B cell (primary cell): Measurements from ENCODE around the gene MS4A12. TPM values are rescaled to one million over a fixed set of nuclear protein-coding genes. Genes with fewer than 3 reads are reported as not detected.

Source experiments
- ATAC-seq: fragments of 200-7000 bp; cut with Tn5 transposase; one replicate; pipeline ENCODE4 v1.10.0; 2021; ENCODE audit warnings: low read depth, mild to moderate bottlenecking, moderate number of reproducible peaks, moderate library complexity
- CTCF ChIA-PET: fragments of 350-600 bp; sonication (Branson Sonifier 250); formaldehyde crosslinking; loops from one replicate; lab custom pipeline; 2021; ENCODE audit warnings: antibody characterized with exemption, inconsistent platforms; lab: Charles Lee
- POLR2A ChIA-PET: fragments of 350-600 bp; sonication (Branson Sonifier 250); formaldehyde crosslinking; loops from one replicate; lab custom pipeline; 2021; ENCODE audit warnings: antibody characterized with exemption; lab: Charles Lee
- DNase-seq: peaks from one replicate; pipeline ENCODE4 v3.0.0; 2013
- H2AFZ ChIP-seq: 2 replicates; pipeline ENCODE4 v1.6.1; 2012; ENCODE audit warnings: mild to moderate bottlenecking, low read depth, low read length; ENCODE audit not compliant: insufficient read depth, poor library complexity, severe bottlenecking
- H3K27ac ChIP-seq, 2 donors: 1 replicate in 1 of 2; 2 replicates in 1 of 2; pipeline ENCODE4 v1.5.1; 2012 to 2013; ENCODE audit warnings: low read length in 2 of 2, mild to moderate bottlenecking in 2 of 2, moderate library complexity in 1 of 2
- H3K27me3 ChIP-seq, 4 experiments: fragments of 200-600 bp in 1 of 4; sonication (generic) in 1 of 4; replicated peaks in 1 of 4; 1 replicate in 2 of 4; 2 replicates in 2 of 4; pipeline versions ENCODE4 v1.6.1 to v1.7.0; 2013 to 2016; ENCODE audit warnings: low read length in 3 of 4, mild to moderate bottlenecking in 2 of 4, mixed read lengths in 1 of 4, moderate library complexity in 1 of 4; ENCODE audit not compliant: insufficient read depth in 4 of 4, control insufficient read depth in 3 of 4; ENCODE audit errors: control extremely low read depth in 1 of 4
- H3K36me3 ChIP-seq, 2 experiments: replicated peaks in 1 of 2; 1 replicate in 1 of 2; 2 replicates in 1 of 2; pipeline versions ENCODE4 v1.6.1 to v1.7.1; 2013; ENCODE audit warnings: low read length in 1 of 2; ENCODE audit not compliant: insufficient read depth in 2 of 2, control insufficient read depth in 1 of 2; ENCODE audit errors: control extremely low read depth in 1 of 2, extremely low read depth in 1 of 2
- H3K4me1 ChIP-seq, 2 donors: fragments of 200-600 bp in 1 of 2; sonication (generic) in 1 of 2; 1 replicate in 1 of 2; 2 replicates in 1 of 2; pipeline versions ENCODE4 v1.5.1 to v1.6.1; 2013 to 2017; ENCODE audit warnings: low read length in 2 of 2; ENCODE audit not compliant: control insufficient read depth in 2 of 2, insufficient read depth in 2 of 2
- H3K4me2 ChIP-seq: replicated peaks from 2 replicates; pipeline ENCODE3; 2012; ENCODE audit warnings: mild to moderate bottlenecking, low read depth, low read length; ENCODE audit not compliant: poor library complexity, severe bottlenecking
- H3K4me3 ChIP-seq, 5 experiments: fragments of 200-600 bp in 1 of 5; sonication (generic) in 1 of 5; 1 replicate in 3 of 5; 2 replicates in 2 of 5; pipeline versions ENCODE4 v1.5.1 to v1.7.0; 2011 to 2016; ENCODE audit warnings: low read length in 4 of 5, mild to moderate bottlenecking in 4 of 5, low read depth in 2 of 5, control low read depth in 1 of 5, moderate library complexity in 1 of 5; ENCODE audit not compliant: insufficient read depth in 1 of 5; ENCODE audit errors: control extremely low read depth in 1 of 5, extremely low read depth in 1 of 5
- H3K79me2 ChIP-seq: fragments of 200-600 bp; sonication (generic); one replicate; pipeline ENCODE4 v1.6.0; 2016; ENCODE audit warnings: low read length; ENCODE audit not compliant: control insufficient read depth, insufficient read depth
- H3K9ac ChIP-seq: fragments of 200-600 bp; sonication (generic); 2 replicates; pipeline ENCODE4 v1.6.1; 2017; ENCODE audit warnings: mild to moderate bottlenecking, low read length, moderate library complexity
- H3K9me3 ChIP-seq, 3 donors: one replicate each; pipeline versions ENCODE4 v1.6.1 to v1.7.1; 2013; ENCODE audit warnings: low read length in 2 of 3; ENCODE audit not compliant: control insufficient read depth in 2 of 3, insufficient read depth in 1 of 3; ENCODE audit errors: control extremely low read depth in 1 of 3
- H4K20me1 ChIP-seq: 2 replicates; pipeline ENCODE4 v1.6.0; 2012; ENCODE audit warnings: mild to moderate bottlenecking, low read length; ENCODE audit not compliant: insufficient read depth, control insufficient read depth, poor library complexity, severe bottlenecking
- H3K27ac Mint-ChIP-seq: one replicate; pipeline ENCODE4 v1.8.0; 2021; ENCODE audit warnings: mixed read lengths
- H3K27me3 Mint-ChIP-seq: one replicate; pipeline ENCODE4 v1.8.0; 2021; ENCODE audit warnings: mixed read lengths
- H3K4me1 Mint-ChIP-seq: one replicate; pipeline ENCODE4 v1.8.0; 2021; ENCODE audit warnings: mixed read lengths
- H3K4me3 Mint-ChIP-seq: one replicate; pipeline ENCODE4 v1.8.0; 2021; ENCODE audit warnings: mixed read lengths
- H3K9me3 Mint-ChIP-seq: one replicate; pipeline ENCODE4 v1.8.0; 2022; ENCODE audit warnings: mixed read lengths; ENCODE audit not compliant: insufficient read depth
- EZH2 ChIP-seq: IDR thresholded peaks from 2 replicates; pipeline ENCODE4 v1.6.1; 2012; ENCODE audit warnings: borderline replicate concordance, low read depth, mild to moderate bottlenecking, moderate library complexity, low read length; ENCODE audit not compliant: insufficient read depth, poor library complexity, severe bottlenecking
- WGBS: methylation state at CpG from one replicate; pipeline ENCODE4 v1.1.5; 2013; ENCODE audit warnings: missing lambda C conversion rate; ENCODE audit not compliant: insufficient coverage; 5-methylcytosine and 5-hydroxymethylcytosine counted together
- intact Hi-C: fragments of 100-400 bp; cut with micrococcal nuclease; formaldehyde crosslinking; loops from one replicate; pipeline ENCODE4 v1.10.0; 2022
- polyA plus RNA-seq: library from polyadenylated mRNA; depleted of rRNA; stranded (reverse); fragments of >200 nt; gene quantifications from 2 replicates; pipeline ENCODE4 v1.2.3, GENCODE V29; 2012
- total RNA-seq, 2 donors: library from RNA; stranded (reverse); fragments of 120-200 nt in 1 of 2; gene quantifications; 1 replicate in 1 of 2; 2 replicates in 1 of 2; pipeline versions ENCODE4 v1.2.3 to v1.2.4, GENCODE V29; 2013 to 2022
- TF ChIP-seq, protein P1 (sequence below): fragments of 200-600 bp; IDR thresholded peaks from one replicate; pipeline ENCODE4 v1.8.0; 2022; ENCODE audit warnings: antibody characterized with exemption, mild to moderate bottlenecking

The MS4A12 gene
- total and polyA plus RNA-seq, 2 donors (not counting 1 experiment from before 2014, with no cell fraction given) = not detected

DNA sequence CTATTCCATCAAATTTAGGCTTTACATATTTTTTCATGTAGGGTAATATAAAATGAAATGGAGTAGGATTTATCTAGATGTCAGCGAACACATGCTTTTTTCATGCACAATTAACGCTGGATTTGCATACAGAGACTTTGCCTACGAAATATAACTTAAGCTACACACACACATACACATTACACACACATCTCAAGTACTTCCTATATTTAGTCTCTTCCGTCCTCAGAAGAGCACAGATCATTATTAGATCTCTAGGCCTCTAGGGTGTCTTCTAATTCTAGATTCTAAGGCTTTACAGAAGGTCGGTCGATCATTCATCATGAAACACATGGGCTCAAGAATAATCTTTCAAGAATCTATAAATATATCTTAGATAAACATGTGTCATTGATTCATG lies 18.8 kb downstream of the MS4A12 start:
- peaks cover 0 to 5% (median 0%) of the 10 kb centered on the region in 3 donors for H3K9me3 ChIP-seq
- ChIA-PET CTCF (interaction anchor here (2.3 kb wide), 1 partner anchor 10 kb away, joined by 9 read pairs; no protein-coding TSS in a partner anchor), POLR2A (no interaction called here)
- no peak overlapping the region for H2AFZ ChIP-seq
- no peaks in the 10 kb centered on the region for H3K79me2 ChIP-seq
- H3K9ac ChIP-seq = no peak overlapping the region
- H3K27ac Mint-ChIP-seq = no peak overlapping the region
- 26% methylated on average over 3 of the region's 6 CpGs for WGBS
- no peak overlapping the region for H3K4me3 Mint-ChIP-seq
- no peak overlapping the region for H3K27ac ChIP-seq
- intact Hi-C loops = no loop called here
- H3K36me3 ChIP-seq = no peaks in the 10 kb centered on the region
- H3K9me3 Mint-ChIP-seq = no peaks in the 10 kb centered on the region
- peaks cover 8 to 12% of the 10 kb centered on the region in 2 donors for H3K4me1 ChIP-seq
- peak overlapping the region; percentile 14 for H3K4me2 ChIP-seq
- ATAC-seq = no peak
- H3K27me3 Mint-ChIP-seq = peaks cover 16% of the 10 kb centered on the region
- peak; percentile 41 for DNase-seq
- no peaks in the 10 kb centered on the region for H3K27me3 ChIP-seq
- H3K4me3 ChIP-seq = peak overlapping the region in 1 of 5 experiments; percentile 4
- TF ChIP-seq, protein P1, sequence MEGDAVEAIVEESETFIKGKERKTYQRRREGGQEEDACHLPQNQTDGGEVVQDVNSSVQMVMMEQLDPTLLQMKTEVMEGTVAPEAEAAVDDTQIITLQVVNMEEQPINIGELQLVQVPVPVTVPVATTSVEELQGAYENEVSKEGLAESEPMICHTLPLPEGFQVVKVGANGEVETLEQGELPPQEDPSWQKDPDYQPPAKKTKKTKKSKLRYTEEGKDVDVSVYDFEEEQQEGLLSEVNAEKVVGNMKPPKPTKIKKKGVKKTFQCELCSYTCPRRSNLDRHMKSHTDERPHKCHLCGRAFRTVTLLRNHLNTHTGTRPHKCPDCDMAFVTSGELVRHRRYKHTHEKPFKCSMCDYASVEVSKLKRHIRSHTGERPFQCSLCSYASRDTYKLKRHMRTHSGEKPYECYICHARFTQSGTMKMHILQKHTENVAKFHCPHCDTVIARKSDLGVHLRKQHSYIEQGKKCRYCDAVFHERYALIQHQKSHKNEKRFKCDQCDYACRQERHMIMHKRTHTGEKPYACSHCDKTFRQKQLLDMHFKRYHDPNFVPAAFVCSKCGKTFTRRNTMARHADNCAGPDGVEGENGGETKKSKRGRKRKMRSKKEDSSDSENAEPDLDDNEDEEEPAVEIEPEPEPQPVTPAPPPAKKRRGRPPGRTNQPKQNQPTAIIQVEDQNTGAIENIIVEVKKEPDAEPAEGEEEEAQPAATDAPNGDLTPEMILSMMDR = no peak
- no peaks in the 10 kb centered on the region for H4K20me1 ChIP-seq
- peaks cover 11% of the 10 kb centered on the region for H3K4me1 Mint-ChIP-seq

DNA sequence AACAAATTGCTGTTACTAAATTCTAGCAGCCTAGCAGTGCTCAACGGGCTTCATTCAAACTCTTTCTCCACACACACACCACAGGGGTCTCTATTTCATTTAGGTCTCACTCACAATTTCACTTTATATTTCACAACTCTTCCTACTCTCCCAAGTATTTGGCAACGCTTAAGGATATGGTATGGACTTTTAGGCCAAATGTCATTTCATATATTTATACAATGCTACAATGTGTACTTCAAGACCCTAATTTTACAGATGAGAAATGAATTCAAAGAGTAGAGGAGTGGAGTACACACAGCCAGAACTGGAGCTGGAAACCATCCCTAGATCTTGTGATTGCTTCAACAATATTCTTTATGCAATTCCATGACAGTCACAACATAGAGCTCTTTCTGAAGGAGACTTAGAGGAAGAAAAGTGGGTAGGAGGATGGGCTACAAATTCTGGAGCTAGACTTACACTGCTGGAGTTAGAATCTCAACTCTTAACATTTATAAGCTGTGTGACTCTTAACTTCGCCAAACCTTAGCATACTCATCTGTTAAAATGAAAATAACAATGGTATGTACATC lies 20.2 kb downstream of the MS4A12 start:
- H3K36me3 ChIP-seq = no peaks in the 10 kb centered on the region
- Mint-ChIP-seq H3K27ac (no peak overlapping the region), H3K9me3 (no peaks in the 10 kb centered on the region), H3K4me1 (peaks cover 11% of the 10 kb centered on the region), H3K4me3 (no peak overlapping the region), H3K27me3 (peaks cover 8% of the 10 kb centered on the region)
- no peak for ATAC-seq
- no peaks in the 10 kb centered on the region for H4K20me1 ChIP-seq
- H3K9ac ChIP-seq = no peak overlapping the region
- H3K27ac ChIP-seq = no peak overlapping the region
- ChIA-PET CTCF (interaction anchor here (0.7 to 2.3 kb wide), 3 partner anchors 11 to 97 kb away, joined by 3 to 9 read pairs (median 3); no protein-coding TSS in a partner anchor), POLR2A (interaction anchor here (0.6 kb wide), 1 partner anchor 178 kb away, joined by 3 read pairs; no protein-coding TSS in a partner anchor)
- H2AFZ ChIP-seq = no peak overlapping the region
- peaks cover 8 to 12% of the 10 kb centered on the region in 2 donors for H3K4me1 ChIP-seq
- WGBS = 50% methylated on average over 1 of the region's 3 CpGs
- H3K9me3 ChIP-seq = peaks cover 0 to 5% (median 0%) of the 10 kb centered on the region in 3 donors
- H3K27me3 ChIP-seq = no peaks in the 10 kb centered on the region
- DNase-seq = no peak
- H3K4me2 ChIP-seq = no peak overlapping the region
- intact Hi-C loops = no loop called here
- TF ChIP-seq EZH2 = no peak
- H3K4me3 ChIP-seq = no peak overlapping the region
- H3K79me2 ChIP-seq = no peaks in the 10 kb centered on the region
